Right cardiac atrium (tissue), 5 donors: ENCODE measurements around the gene PCSK6. TPM values are rescaled to one million over a fixed set of nuclear protein-coding genes. Genes with fewer than 3 reads are reported as not detected.

ENCODE experiments used
- ATAC-seq, 2 donors: fragments of 200-7000 bp; cut with Tn5 transposase; one replicate each; pipeline versions ENCODE4 v1.8.0 to v1.9.1; 2020; ENCODE audit warnings: moderate library complexity in 2 of 2, mild to moderate bottlenecking in 1 of 2
- DNase-seq, 3 donors: peaks; one replicate each; pipeline ENCODE4 v3.0.0-alpha.2; 2020
- H3K27ac ChIP-seq: one replicate; pipeline ENCODE4 v1.5.1; 2013; ENCODE audit warnings: mild to moderate bottlenecking, low read length, control low read depth, moderate library complexity
- H3K27me3 ChIP-seq: one replicate; pipeline ENCODE4 v1.6.1; 2013; ENCODE audit not compliant: control insufficient read depth, insufficient read depth
- H3K4me1 ChIP-seq: one replicate; pipeline ENCODE4 v1.6.1; 2013; ENCODE audit warnings: low read length; ENCODE audit not compliant: control insufficient read depth, insufficient read depth
- H3K4me3 ChIP-seq: one replicate; pipeline ENCODE4 v1.5.1; 2013; ENCODE audit warnings: low read length, control low read depth
- H3K9me3 ChIP-seq: one replicate; pipeline ENCODE4 v1.6.1; 2013; ENCODE audit warnings: low read length; ENCODE audit not compliant: control insufficient read depth
- WGBS: extraction: QIAGEN DNeasy Blood & Tissue Kit; methylation state at CpG from one replicate; pipeline ENCODE4 v1.1.7; 2013; 5-methylcytosine and 5-hydroxymethylcytosine counted together
- intact Hi-C, 4 donors: fragments of 100-400 bp; cut with DNase I; formaldehyde crosslinking; loops; one replicate each; pipeline versions ENCODE4 v1.11.0 to v1.14.0; 2022 to 2023
- polyA plus RNA-seq: library from polyadenylated mRNA; stranded (reverse); fragments of 200-250 nt; gene quantifications from one replicate; pipeline ENCODE4 v1.2.3, GENCODE V29; 2013
- total RNA-seq, 4 donors: library from RNA; stranded (reverse); fragmentation: NEBNext Ultra II Directional; extraction: Animal tissue kit (Norgen Biotek cat#: 25700); gene quantifications; one replicate each; pipeline ENCODE4 v1.2.1, GENCODE V29; 2021
- donor health status: healthy with polysubstance abuse.
- donor health status: DM: no; HTN: yes; CAD: no.
- donor health status: DM: no; HTN: no; CAD: no.
- donor health status: DM: no; HTN: yes; CAD: no; lungs with severe emphysema.
- donor health status: DM: yes; HTN: yes; CAD: no.

Gene PCSK6
- total and polyA plus RNA-seq, 5 donors = 7.7 to 21.4 (median 14.2) TPM

DNA sequence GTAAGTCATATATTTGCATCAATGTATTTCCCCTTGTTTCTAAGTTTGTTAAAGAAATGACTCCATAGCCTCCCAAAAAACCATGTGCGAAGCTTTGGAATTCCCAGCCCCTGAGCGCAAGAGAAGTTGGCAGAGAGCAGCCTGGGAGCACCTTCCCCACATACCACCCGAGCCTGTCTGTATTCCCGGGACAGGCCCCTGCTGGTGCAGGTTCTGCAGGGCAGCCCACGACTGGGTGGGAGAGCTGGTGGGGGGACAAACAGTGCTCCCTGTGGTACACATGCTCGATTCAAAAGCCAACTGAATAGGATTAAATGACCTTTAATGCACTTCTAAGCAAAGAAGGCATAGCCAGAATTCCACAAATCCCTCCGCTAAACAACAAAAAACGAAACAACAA lies 119.8 kb downstream of the PCSK6 start:
- no peak overlapping the region for H3K4me3 ChIP-seq
- no peaks in the 10 kb centered on the region for H3K27me3 ChIP-seq
- H3K4me1 ChIP-seq = no peaks in the 10 kb centered on the region
- no peaks in the 10 kb centered on the region for H3K9me3 ChIP-seq
- DNase-seq (no peak), ATAC-seq (no peak)
- 86% methylated on average over 8 of the region's 8 CpGs for WGBS
- H3K27ac ChIP-seq = no peak overlapping the region
- intact Hi-C loops = no loop called here

DNA sequence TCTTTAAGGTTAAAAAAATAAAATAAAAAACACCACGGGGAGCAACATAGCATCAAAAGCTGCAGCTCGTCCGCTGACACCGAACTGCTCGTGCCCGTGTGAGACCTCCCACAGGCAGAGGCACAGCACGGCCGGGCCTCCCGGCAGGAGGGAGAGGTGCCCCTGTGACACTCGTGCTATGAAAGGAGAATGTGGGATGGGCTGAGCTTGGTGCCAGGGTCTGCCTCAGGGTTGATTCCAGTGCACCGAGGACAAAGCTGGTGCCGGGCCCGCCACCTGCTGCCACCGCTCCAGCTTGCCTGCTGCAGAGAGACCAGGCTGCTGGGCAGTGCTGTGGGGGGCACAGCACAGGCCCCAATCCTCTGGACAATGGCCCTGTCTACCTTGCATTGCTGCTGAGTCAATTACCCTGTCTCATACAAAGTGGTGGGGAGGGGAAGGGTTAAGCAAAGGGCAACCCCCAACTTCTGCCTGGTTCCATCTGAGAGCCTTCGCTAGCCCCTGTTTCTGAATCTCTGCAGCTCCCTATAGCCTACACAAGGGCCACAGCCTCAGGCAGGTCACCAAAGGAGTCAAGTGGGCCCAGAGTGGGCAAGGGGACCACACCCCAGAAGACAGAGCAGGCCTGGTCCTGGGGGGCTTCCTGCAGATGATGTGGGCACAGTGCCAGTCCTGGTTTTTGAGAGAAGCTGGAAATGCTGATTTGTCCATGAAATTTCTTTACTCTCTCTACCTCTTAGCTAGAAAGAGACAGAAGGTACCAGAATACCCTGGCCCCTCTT lies 120.5 kb downstream of the PCSK6 start:
- ATAC-seq = peak; percentile 67 to 84
- H3K4me3 ChIP-seq = no peak overlapping the region
- intact Hi-C loops = no loop called here
- WGBS = 70% methylated on average over 15 of the region's 15 CpGs
- H3K27ac ChIP-seq = no peak overlapping the region
- peak in 2 of 3 donors; percentile 71 to 72 for DNase-seq
- no peaks in the 10 kb centered on the region for H3K9me3 ChIP-seq
- no peaks in the 10 kb centered on the region for H3K4me1 ChIP-seq
- H3K27me3 ChIP-seq = no peaks in the 10 kb centered on the region

DNA sequence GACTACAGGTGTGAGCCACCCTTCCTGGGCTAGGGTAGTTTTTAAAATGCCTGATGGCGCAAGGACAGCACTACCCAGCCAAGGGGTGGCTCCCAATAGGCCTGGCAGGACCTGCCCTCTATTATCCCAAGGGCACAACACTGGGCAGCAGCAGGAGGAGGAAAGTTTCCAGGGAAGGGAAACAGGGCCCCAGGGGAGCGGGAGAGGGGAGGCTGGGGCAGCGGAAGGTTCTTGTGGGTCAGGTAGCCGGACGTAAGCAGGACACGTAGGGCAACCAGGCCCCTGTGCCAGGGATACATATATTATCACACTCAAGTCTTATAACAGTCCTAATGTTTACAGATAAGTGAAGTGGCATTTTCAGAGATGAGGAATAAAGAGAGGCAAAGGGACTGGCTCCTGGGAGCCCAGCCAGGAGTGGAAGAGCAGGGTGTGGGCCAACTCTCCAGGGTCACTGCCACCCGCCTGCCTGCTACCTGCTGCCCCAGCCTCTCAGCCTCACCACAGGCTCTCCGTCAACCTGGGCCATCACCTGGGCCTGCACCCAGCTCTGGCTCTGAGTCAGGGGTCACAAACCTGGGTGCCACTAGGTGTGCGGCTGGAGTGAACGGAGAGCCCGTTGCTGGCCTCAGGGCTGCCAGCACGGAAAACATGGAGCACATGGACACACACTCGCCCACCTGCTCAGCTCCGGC lies 121.3 kb downstream of the PCSK6 start:
- Histone ChIP-seq H3K27ac (peak overlapping the region; percentile 19), H3K4me3 (no peak overlapping the region), H3K9me3 (no peaks in the 10 kb centered on the region), H3K4me1 (no peaks in the 10 kb centered on the region), H3K27me3 (no peaks in the 10 kb centered on the region)
- peak; percentile 60 to 76 for ATAC-seq
- intact Hi-C loops = no loop called here
- peak in 1 of 3 donors; percentile 69 for DNase-seq
- WGBS = 78% methylated on average over 14 of the region's 14 CpGs

DNA sequence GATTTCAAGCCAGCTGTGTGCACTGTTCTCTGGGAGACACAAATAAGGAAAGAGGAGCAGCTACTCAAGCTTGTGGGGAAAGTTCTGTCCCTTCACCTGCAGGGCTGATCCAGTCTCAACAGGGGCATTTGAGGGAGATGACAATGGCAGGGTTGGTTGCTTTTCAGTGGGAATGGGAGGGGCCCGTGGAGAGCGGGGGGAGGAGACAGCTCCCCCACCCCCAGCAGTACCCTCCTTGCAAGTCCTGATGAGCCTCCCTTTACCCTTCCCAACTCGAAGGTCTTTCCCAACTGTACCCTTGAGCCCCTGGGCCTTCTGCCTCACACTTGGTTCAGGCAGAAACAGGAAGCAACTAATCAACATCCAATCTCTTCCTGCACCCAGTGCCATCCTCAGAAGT lies 122.7 kb downstream of the PCSK6 start:
- ATAC-seq (no peak), DNase-seq (no peak)
- Histone ChIP-seq H3K9me3 (no peaks in the 10 kb centered on the region), H3K27ac (no peak overlapping the region), H3K27me3 (no peaks in the 10 kb centered on the region), H3K4me1 (no peaks in the 10 kb centered on the region), H3K4me3 (no peak overlapping the region)
- 61% methylated on average over 3 of the region's 3 CpGs for WGBS
- intact Hi-C loops = no loop called here

DNA sequence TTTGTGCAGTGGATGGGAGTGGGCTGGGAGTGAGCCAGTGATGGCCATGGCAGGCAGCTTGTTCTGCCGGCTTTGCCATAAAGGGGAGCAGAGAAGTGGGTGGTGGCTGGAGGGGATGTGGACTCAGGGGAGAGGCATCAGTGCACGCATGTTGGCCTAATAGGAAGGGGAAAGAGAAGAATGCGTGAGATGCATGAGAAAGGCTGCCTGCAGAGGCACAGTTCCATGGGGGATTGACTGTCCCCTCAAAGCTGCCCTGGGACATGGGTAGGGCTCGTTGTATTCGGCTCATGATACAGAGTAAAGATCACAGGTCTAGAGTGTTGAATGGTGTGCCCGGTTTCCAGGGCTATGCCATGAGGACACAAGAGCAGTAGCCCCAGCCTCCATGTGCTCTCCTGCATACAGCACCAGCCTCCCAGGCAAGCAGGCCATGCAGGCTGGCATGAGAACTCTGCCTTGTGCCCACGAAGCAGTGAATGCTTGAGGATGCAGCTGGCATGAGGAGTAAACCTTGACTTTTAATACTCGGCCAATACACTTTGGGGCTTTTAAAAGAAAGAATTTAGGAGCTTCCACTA lies 126.4 kb downstream of the PCSK6 start:
- Histone ChIP-seq H3K4me3 (no peak overlapping the region), H3K4me1 (no peaks in the 10 kb centered on the region), H3K27ac (no peak overlapping the region), H3K27me3 (no peaks in the 10 kb centered on the region), H3K9me3 (no peaks in the 10 kb centered on the region)
- 83% methylated on average over 8 of the region's 8 CpGs for WGBS
- intact Hi-C loops = no loop called here
- DNase-seq (no peak), ATAC-seq (no peak)

DNA sequence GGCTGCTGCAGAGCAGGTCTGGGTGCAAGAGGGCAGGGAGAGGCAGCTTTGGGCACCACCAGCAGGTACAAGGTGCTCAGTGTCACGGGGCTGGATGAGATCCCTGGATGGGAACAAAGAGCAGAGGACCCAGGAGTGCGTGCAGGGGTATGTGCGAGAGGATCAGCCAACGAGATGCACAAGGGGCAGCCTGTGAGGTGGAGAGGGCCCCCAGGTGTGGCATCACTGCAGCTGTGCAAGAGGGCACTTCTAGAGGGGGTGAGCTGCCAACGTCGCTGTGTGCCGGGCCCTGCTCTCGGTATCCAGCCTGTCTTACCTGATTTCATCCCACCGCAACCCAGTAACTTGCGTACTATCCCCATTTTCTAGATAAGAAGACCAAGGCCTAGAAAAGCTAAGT lies 127.1 kb downstream of the PCSK6 start:
- ATAC-seq (no peak), DNase-seq (no peak)
- intact Hi-C loops = no loop called here
- Histone ChIP-seq H3K27ac (no peak overlapping the region), H3K27me3 (no peaks in the 10 kb centered on the region), H3K4me3 (no peak overlapping the region), H3K4me1 (no peaks in the 10 kb centered on the region), H3K9me3 (no peaks in the 10 kb centered on the region)
- 97% methylated on average over 10 of the region's 10 CpGs for WGBS

DNA sequence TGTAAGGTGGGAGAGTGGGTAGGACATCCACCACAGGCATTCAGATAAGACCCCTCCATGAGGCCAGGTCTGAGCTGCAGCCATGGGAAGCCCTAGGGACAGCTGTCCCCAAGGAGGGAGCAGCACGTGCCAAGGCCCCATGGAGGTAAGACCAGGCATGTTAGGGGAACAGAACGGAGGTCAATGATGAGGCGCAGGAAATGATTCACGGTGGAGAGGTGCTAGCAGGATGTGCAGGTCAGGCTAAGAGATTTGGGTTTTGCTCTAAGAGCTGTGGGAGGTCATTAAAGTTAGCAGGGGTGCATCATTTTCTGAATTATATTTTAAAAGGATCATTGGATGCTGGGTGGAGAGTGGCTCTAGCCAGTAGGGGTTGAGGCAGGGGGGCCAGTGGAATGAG lies 128.1 kb downstream of the PCSK6 start:
- no peak for ATAC-seq
- Histone ChIP-seq H3K27ac (no peak overlapping the region), H3K27me3 (no peaks in the 10 kb centered on the region), H3K9me3 (no peaks in the 10 kb centered on the region), H3K4me1 (no peaks in the 10 kb centered on the region), H3K4me3 (no peak overlapping the region)
- WGBS = 75% methylated on average over 4 of the region's 4 CpGs
- no peak for DNase-seq
- intact Hi-C loops = no loop called here

DNA sequence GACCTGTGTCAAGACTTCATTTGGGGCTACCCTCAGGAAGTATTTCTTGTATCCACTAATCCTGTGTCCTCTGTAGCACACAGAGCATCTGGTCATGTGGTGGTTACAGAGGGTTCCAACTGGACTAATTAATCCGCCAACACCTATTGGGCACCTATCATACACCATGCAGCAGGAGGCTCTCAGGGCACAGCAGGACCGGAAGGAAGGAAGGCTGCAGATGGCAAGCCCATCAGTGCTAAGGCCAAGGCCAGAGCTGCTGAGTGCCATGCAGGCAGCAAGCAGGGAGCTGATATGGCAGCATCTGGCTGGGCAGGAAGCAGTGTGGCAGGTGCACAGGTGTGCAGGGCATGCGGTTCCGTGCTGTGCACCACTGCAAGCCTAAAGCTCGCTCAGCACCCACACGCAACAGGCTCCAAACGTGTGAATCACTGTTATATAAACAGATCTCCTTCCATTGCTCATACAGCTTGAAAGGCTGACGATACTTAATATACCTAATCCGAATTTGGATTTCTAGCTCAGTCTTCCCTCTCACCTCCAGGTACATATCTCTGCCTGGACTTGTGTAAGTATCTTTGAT lies 130.1 kb downstream of the PCSK6 start:
- ATAC-seq = peak in 1 of 2 donors; percentile 4
- Histone ChIP-seq H3K4me1 (no peaks in the 10 kb centered on the region), H3K27me3 (no peaks in the 10 kb centered on the region), H3K27ac (no peak overlapping the region), H3K9me3 (no peaks in the 10 kb centered on the region), H3K4me3 (no peak overlapping the region)
- intact Hi-C loops = no loop called here
- WGBS = 83% methylated on average over 9 of the region's 9 CpGs
- DNase-seq = no peak

DNA sequence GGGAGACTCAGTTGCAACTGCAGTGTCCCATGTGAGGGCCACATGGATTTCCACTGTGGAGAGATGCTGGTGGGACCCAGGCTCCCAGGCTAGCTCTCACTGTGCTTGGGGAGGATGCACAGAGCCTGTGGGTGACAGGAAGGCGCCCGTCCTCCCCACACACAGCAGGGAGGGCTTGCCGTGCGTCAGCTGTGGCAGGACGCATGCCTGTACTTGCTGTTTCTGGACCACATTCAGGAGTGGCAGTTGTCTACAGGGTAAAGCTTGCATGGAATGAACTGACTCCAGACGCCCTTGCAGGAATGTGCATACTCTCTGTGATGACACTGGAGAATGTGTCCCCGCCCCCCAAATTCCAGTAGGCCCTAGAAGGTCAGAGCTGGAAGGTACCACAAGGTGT lies 130.6 kb downstream of the PCSK6 start:
- Histone ChIP-seq H3K27ac (no peak overlapping the region), H3K4me3 (no peak overlapping the region), H3K4me1 (no peaks in the 10 kb centered on the region), H3K27me3 (no peaks in the 10 kb centered on the region), H3K9me3 (no peaks in the 10 kb centered on the region)
- 51% methylated on average over 7 of the region's 7 CpGs for WGBS
- intact Hi-C loops = no loop called here
- ATAC-seq (peak; percentile 74 to 80), DNase-seq (no peak)

DNA sequence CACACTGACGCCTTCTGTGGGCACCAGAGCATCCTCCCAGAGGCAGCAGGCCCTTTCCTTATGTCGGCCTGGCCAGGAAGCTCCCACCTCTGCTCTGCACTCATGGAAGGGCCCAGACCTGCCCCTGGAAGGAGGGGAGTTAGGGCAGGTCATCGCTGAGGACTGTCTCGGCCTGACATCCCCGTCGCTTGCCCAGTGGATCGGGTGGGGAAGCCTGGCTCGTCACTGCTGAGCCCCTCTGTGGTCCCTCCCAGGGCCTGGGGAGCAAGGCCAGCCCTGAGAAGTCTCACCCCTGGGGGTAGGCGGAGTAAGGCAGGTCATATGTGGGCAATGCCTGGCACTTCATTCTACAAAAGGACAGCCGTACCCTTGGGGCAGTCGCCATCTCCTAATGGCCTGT lies 131.6 kb downstream of the PCSK6 start:
- no peaks in the 10 kb centered on the region for H3K9me3 ChIP-seq
- H3K4me1 ChIP-seq = no peaks in the 10 kb centered on the region
- ATAC-seq (no peak), DNase-seq (no peak)
- H3K27ac ChIP-seq = no peak overlapping the region
- intact Hi-C loops = no loop called here
- no peaks in the 10 kb centered on the region for H3K27me3 ChIP-seq
- WGBS = 91% methylated on average over 11 of the region's 11 CpGs
- no peak overlapping the region for H3K4me3 ChIP-seq

DNA sequence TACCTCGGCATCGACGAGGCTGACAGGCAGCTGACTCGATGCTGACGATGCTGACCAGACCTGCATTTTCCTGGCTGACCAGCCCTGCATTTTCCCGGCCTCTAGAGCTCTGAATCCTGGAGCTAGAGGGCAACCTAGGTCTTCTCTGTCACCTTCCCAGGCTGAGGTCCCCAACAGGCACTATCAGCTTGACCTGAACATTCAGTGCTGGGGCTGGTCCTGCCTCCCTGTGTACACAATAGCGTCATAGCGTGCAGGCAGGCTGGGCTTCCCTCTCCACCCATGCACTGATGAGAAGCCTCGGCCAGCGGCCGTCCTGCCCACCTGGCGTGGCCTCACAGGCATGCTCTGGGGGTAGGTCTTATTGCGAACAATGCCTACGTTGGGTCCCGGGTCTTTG lies 132.2 kb downstream of the PCSK6 start:
- peak; percentile 55 to 57 for ATAC-seq
- Histone ChIP-seq H3K9me3 (no peaks in the 10 kb centered on the region), H3K27ac (no peak overlapping the region), H3K4me1 (no peaks in the 10 kb centered on the region), H3K4me3 (no peak overlapping the region), H3K27me3 (no peaks in the 10 kb centered on the region)
- no peak for DNase-seq
- 77% methylated on average over 15 of the region's 15 CpGs for WGBS
- intact Hi-C loops = no loop called here
